Colonic mucosa (tissue), 4 donors: ENCODE results near the gene RAD51B. TPM values are rescaled to one million over a fixed set of nuclear protein-coding genes. Genes with fewer than 3 reads are reported as not detected.

Experiments
- DNase-seq: peaks from one replicate; pipeline ENCODE4 v3.0.0-alpha.2; 2020
- H3K27ac ChIP-seq: fragments of 200-600 bp; one replicate; pipeline ENCODE4 v1.8.0; 2021
- H3K27me3 ChIP-seq: fragments of 200-600 bp; one replicate; pipeline ENCODE4 v1.8.0; 2021
- H3K36me3 ChIP-seq: fragments of 200-600 bp; one replicate; pipeline ENCODE4 v1.8.0; 2021
- H3K4me1 ChIP-seq: fragments of 200-600 bp; one replicate; pipeline ENCODE4 v1.8.0; 2021; ENCODE audit warnings: mild to moderate bottlenecking
- H3K4me3 ChIP-seq: fragments of 200-600 bp; one replicate; pipeline ENCODE4 v1.8.0; 2021
- H3K9ac ChIP-seq, 2 donors: one replicate each; pipeline ENCODE4 v1.7.0; 2013; ENCODE audit warnings: control low read depth in 2 of 2, low read depth in 2 of 2, low read length in 2 of 2
- H3K9me3 ChIP-seq: fragments of 200-600 bp; one replicate; pipeline ENCODE4 v1.8.0; 2021
- intact Hi-C: fragments of 100-400 bp; cut with DNase I; formaldehyde crosslinking; loops from one replicate; pipeline ENCODE4 v1.14.1; 2022
- total RNA-seq, 2 donors: library from RNA; stranded (reverse); fragmentation: NEBNext Ultra II Directional in 1 of 2; extraction: Animal tissue kit (Norgen Biotek cat#: 25700) in 1 of 2; gene quantifications; one replicate each; pipeline ENCODE4 v1.2.1, GENCODE V29; 2021
- TF ChIP-seq, protein P1 (sequence below): fragments of 200-600 bp; IDR thresholded peaks from one replicate; pipeline ENCODE4 v1.8.0; 2022; ENCODE audit warnings: antibody characterized with exemption, mild to moderate bottlenecking
- donor health status: healthy.
- donor health status: DM: no; HTN: no; CAD: no.
- donor health status: DM: no; HTN: no; CAD: no.

RAD51B gene
- total RNA-seq, 2 donors from 2014 or later, result 12.7 to 22.0 TPM

- Histone ChIP-seq H3K4me1 (no peaks in the 10 kb centered on the region), H3K27ac (peak overlapping the region; percentile 53), H3K27me3 (no peaks in the 10 kb centered on the region), H3K9ac (peak overlapping the region in 1 of 2 donors; percentile 24), H3K4me3 (no peak overlapping the region), H3K36me3 (no peaks in the 10 kb centered on the region), H3K9me3 (no peaks in the 10 kb centered on the region)
- no peak for DNase-seq
- TF ChIP-seq, protein P1, sequence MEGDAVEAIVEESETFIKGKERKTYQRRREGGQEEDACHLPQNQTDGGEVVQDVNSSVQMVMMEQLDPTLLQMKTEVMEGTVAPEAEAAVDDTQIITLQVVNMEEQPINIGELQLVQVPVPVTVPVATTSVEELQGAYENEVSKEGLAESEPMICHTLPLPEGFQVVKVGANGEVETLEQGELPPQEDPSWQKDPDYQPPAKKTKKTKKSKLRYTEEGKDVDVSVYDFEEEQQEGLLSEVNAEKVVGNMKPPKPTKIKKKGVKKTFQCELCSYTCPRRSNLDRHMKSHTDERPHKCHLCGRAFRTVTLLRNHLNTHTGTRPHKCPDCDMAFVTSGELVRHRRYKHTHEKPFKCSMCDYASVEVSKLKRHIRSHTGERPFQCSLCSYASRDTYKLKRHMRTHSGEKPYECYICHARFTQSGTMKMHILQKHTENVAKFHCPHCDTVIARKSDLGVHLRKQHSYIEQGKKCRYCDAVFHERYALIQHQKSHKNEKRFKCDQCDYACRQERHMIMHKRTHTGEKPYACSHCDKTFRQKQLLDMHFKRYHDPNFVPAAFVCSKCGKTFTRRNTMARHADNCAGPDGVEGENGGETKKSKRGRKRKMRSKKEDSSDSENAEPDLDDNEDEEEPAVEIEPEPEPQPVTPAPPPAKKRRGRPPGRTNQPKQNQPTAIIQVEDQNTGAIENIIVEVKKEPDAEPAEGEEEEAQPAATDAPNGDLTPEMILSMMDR, result no peak
- intact Hi-C loops, result no loop called here
These were observed 743.9 kb downstream of the RAD51B start for GRCh38 chr14:68563251-68564131.

DNA sequence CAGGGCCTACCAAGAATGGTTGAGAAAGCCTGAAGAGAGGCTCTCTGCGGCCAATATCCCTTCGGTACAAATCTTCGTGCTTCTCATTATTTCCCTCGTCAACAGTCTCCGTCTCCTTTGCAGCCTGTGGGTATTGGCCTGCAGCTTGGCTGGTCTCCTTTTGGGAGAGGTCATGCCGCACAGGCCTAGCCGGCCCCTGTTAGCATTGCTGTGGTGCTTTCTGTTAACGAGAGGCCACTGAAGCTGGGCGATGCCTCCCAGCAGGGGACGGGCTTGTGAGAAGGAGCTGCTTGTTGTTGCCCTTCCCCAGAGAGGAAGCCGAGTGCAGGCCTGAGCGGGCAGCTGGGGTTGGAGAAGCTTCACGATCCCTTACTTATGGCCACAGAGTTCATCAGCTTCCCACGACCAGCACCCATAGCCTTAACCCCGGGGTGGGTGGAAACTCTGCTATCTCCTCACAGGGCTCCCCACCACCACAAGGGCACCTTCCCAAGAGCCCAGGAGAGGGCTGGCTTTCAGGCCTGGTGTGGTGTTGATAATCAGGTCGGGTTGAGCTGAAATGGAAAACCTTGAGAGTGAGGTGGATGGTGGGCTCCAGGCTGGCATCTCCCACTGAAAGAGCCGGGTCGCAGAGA, 744.7 kb downstream of the RAD51B start:
- H3K27me3 ChIP-seq, result no peaks in the 10 kb centered on the region
- intact Hi-C loops, result no loop called here
- no peak overlapping the region for H3K4me3 ChIP-seq
- peak overlapping the region; percentile 53 for H3K27ac ChIP-seq
- H3K4me1 ChIP-seq, result no peaks in the 10 kb centered on the region
- TF ChIP-seq, protein P1, result no peak
- no peak overlapping the region for H3K9ac ChIP-seq
- H3K36me3 ChIP-seq, result no peaks in the 10 kb centered on the region
- no peak for DNase-seq
- no peaks in the 10 kb centered on the region for H3K9me3 ChIP-seq

GRCh38 chr14:68564826-68565759, 745.5 kb downstream of the RAD51B start:
- Histone ChIP-seq H3K36me3 (no peaks in the 10 kb centered on the region), H3K27ac (peak overlapping the region; percentile 53), H3K4me1 (no peaks in the 10 kb centered on the region), H3K9ac (no peak overlapping the region), H3K9me3 (no peaks in the 10 kb centered on the region), H3K4me3 (no peak overlapping the region), H3K27me3 (no peaks in the 10 kb centered on the region)
- DNase-seq, result no peak
- intact Hi-C loops, result no loop called here
- TF ChIP-seq, protein P1, result no peak

- Histone ChIP-seq H3K4me3 (no peak overlapping the region), H3K9me3 (no peaks in the 10 kb centered on the region), H3K27ac (no peak overlapping the region), H3K27me3 (no peaks in the 10 kb centered on the region), H3K4me1 (no peaks in the 10 kb centered on the region), H3K9ac (no peak overlapping the region), H3K36me3 (no peaks in the 10 kb centered on the region)
- intact Hi-C loops, result no loop called here
- no peak for DNase-seq
- TF ChIP-seq, protein P1, result no peak
These were observed 746.5 kb downstream of the RAD51B start for GRCh38 chr14:68566075-68566474.
